ENCODE results near the gene ANXA6.
"Not testable (repeated sequence)": the region's sequence is repeated elsewhere in the genome, so short reads cannot be mapped to it uniquely, and the experiment has no call there.

ANXA6 gene

DNA sequence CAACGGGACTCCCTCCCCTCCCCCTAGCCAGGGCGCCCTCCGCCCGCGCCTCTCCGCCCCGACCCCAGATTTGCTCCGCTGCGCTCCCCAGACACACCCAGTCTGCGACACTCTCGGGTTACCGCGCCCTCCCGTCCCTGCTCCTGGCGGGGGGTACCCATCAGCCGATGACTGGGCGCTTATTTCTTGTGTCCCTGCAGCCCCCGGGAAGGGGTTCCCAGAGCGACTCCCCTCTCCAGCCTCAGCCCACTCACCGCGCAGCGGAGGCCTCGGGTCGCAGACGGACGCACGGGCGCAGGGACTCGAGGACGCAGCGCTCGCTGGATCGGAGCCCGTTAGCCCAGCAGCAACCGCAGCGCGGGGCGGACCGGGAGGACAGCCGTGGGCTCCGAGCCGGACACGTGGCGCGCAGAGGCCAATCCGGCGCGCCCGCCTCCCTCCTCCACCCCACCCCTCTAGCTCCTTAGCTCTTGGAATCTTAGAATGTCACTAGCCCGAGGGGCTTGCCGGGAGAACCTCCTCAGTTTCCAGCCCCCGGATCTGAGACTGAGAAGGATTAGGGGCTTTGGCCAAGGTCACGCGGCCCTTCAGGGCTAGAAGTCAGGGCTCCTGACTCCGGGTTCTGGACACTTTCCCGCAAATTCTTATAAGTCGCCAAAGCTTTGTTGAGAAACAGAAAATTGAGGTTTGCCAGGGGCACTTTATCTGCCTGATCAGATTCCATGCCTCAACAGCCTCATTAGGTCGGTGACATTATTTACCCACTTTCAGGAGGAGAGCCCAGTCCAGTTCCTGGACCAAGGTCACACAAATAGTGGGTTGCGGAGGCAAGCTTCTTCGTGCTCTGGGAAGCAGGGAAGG lies at the start of gene ANXA6:
TSS of gene ANXA6 (minus strand) at position 354 of the 861 bp plus-strand sequence. CDS start 9,878 bp downstream, outside the sequence.
- no peaks in the 10 kb centered on the region for H3K9me3 Mint-ChIP-seq
- H3K27ac Mint-ChIP-seq = peak within 1 kb of the TSS; percentile 93
- DNase-seq = peak; percentile 79
- H3K4me1 Mint-ChIP-seq (ENCODE audit: low read depth) = peaks cover 61% of the 10 kb centered on the region
- no peaks in the 10 kb centered on the region for H3K27me3 Mint-ChIP-seq
- peaks cover 44% of the 10 kb centered on the region for H3K36me3 Mint-ChIP-seq (ENCODE audit: low read depth)
- peak within 1 kb of the TSS; percentile 94 for H3K4me3 Mint-ChIP-seq

DNA sequence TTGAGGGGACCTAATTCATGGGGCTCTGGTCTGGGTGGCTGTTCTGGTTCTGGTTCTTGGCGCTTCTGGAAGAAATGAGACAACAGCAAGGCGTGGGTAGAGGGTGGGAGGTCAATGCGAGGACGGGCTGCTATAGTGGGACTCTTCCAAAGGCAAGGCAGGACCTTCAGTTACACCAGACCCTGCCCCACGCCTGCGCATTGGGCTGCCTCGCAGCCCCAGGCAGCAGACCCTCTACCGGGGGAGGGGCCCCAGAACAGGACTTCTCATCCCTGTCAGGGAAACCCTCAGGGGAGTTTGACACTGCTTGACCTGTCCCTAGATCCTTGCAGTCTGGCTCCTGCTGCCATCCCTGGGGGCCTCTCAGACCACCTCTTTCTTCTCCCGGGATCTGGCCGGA lies 47.8 kb upstream of the ANXA6 start:
- Mint-ChIP-seq H3K4me1 (ENCODE audit: low read depth) (peaks cover 64% of the 10 kb centered on the region), H3K36me3 (ENCODE audit: low read depth) (peaks cover 23% of the 10 kb centered on the region), H3K27ac (peak overlapping the region; percentile 56), H3K27me3 (no peaks in the 10 kb centered on the region), H3K9me3 (no peaks in the 10 kb centered on the region), H3K4me3 (no peak overlapping the region)
- DNase-seq = peak; percentile 28

DNA sequence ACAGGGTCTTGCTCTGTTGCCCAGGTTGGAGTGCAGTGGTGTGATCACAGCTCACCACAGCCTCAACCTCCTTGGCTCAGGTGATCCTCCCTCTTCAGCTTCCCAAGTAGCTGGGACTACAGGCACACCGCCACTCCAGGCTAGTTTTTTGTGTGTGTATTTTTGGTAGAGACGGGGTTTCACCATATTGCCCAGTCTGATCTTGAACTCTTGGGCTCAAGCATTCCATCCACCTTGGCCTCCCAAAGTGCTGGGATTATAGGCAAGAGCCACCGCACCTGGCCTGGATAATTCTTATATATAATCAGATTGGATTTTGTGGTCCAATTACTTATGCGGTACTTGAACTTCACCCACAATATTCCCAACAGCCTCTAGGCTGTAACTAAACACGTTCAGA lies 46.5 kb upstream of the ANXA6 start:
- Mint-ChIP-seq H3K9me3 (no peaks in the 10 kb centered on the region), H3K4me1 (ENCODE audit: low read depth) (peaks cover 56% of the 10 kb centered on the region), H3K27ac (peak overlapping the region; percentile 71), H3K27me3 (no peaks in the 10 kb centered on the region), H3K36me3 (ENCODE audit: low read depth) (peaks cover 33% of the 10 kb centered on the region), H3K4me3 (no peak overlapping the region)
- peak; percentile 16 for DNase-seq

DNA sequence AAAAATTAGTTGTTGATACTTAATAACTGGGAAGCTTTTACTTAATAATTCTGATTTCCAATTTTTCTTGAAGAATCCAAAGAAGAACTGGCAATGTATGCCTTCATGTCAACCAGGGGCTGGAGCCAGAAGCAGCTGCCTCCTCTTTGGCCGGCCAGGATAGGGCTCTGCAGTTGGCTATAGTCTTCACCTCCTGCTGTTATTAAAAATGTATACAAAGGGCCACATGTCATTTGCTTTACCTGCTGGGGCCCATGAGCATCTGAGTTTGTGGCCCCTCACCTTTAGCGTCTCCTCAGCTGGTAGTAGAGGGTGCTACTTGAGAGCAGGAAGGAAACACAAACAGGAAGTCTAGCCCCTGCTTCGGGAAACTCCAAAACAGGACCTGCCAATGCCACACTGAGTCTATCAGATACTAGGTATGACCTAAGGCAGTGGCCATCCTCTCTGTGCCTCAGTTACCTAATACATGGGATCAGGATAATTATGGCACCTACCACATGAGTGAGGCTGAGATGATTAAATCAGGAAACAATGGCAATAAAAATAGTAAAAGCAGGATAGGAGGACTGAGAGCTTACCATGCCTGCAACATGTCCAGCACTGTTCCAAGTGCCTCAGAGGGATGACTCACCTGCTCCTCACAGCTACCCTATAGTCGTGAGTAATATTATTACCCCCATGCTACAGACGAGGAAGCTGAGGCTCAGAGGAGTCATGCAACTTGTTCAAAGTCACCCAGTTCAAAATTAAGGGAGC lies 45.0 kb upstream of the ANXA6 start:
- Mint-ChIP-seq H3K36me3 (ENCODE audit: low read depth) (peaks cover 45% of the 10 kb centered on the region), H3K27ac (peak overlapping the region; percentile 89), H3K4me1 (ENCODE audit: low read depth) (peaks cover 46% of the 10 kb centered on the region), H3K27me3 (no peaks in the 10 kb centered on the region), H3K4me3 (peak overlapping the region; percentile 38), H3K9me3 (no peaks in the 10 kb centered on the region)
- DNase-seq = peak; percentile 41

GRCh38 chr5:151200913-151201595 lies 43.5 kb upstream of the ANXA6 start:
- H3K9me3 Mint-ChIP-seq = no peaks in the 10 kb centered on the region
- H3K36me3 Mint-ChIP-seq (ENCODE audit: low read depth) = peaks cover 58% of the 10 kb centered on the region
- DNase-seq = peak; percentile 9
- no peak overlapping the region for H3K4me3 Mint-ChIP-seq
- H3K4me1 Mint-ChIP-seq (ENCODE audit: low read depth) = peaks cover 56% of the 10 kb centered on the region
- H3K27ac Mint-ChIP-seq = peak overlapping the region; percentile 66
- no peaks in the 10 kb centered on the region for H3K27me3 Mint-ChIP-seq

DNA sequence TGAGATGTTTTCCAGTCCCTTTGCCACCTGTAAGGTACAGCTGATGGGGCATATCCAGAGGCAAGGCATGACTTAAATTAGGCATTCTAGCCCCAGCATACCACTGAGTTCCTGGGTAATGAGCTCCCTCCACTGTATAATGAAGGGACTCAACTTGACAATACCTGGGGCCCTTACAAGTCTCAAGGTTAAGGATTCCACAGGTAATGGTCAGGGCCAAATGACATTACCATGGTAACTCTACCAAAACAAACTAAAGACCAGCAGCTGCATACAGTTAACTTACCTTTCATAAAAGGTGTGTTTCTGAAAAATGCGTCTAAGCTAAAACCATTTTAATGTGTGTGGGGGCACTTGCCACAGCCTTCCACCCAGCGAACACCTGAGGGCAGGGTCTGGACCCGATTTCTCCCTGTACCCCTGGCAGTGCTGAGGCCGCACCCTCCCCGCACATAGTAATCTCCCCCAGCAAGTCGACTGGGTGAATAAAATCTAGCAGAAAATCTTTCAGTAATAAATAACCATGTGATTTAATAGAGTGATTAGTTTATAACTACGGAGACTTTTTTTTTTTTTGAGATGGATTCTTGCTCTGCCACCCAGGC lies 42.1 kb upstream of the ANXA6 start:
- Mint-ChIP-seq H3K4me3 (no peak overlapping the region), H3K27me3 (no peaks in the 10 kb centered on the region), H3K4me1 (ENCODE audit: low read depth) (peaks cover 56% of the 10 kb centered on the region), H3K9me3 (no peaks in the 10 kb centered on the region), H3K27ac (peak overlapping the region; percentile 51), H3K36me3 (ENCODE audit: low read depth) (peaks cover 64% of the 10 kb centered on the region)
- DNase-seq = peak; percentile 11

- Mint-ChIP-seq H3K9me3 (no peaks in the 10 kb centered on the region), H3K4me3 (no peak overlapping the region), H3K4me1 (ENCODE audit: low read depth) (peaks cover 56% of the 10 kb centered on the region), H3K27ac (peak overlapping the region; percentile 51), H3K36me3 (ENCODE audit: low read depth) (peaks cover 70% of the 10 kb centered on the region), H3K27me3 (no peaks in the 10 kb centered on the region)
- peak; percentile 16 for DNase-seq
These were observed 41.3 kb upstream of the ANXA6 start for GRCh38 chr5:151198861-151199260.

DNA sequence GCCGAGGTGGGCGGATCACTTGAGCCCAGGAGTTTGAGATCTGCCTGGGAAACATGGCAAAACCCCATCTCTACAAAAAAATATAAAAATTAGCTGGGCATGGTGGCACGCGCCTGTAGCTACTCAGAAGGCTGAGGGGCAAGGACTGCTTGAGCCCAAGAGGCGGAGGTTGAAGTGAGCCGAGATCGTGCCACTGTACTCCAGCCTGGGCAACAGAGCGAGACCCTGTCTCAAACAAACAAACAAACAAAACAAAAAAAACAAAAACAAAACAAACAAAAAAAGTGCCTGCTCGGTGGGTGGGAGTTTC lies 39.7 kb upstream of the ANXA6 start:
- peaks cover 81% of the 10 kb centered on the region for H3K36me3 Mint-ChIP-seq (ENCODE audit: low read depth)
- H3K27me3 Mint-ChIP-seq, H3K4me3 Mint-ChIP-seq, H3K9me3 Mint-ChIP-seq: not testable (repeated sequence)
- DNase-seq = peak; percentile 1
- H3K27ac Mint-ChIP-seq = peak overlapping the region; percentile 74
- H3K4me1 Mint-ChIP-seq (ENCODE audit: low read depth) = peaks cover 55% of the 10 kb centered on the region

GRCh38 chr5:151196556-151197290 lies 39.1 kb upstream of the ANXA6 start:
- Mint-ChIP-seq H3K27me3 (no peaks in the 10 kb centered on the region), H3K4me1 (ENCODE audit: low read depth) (peaks cover 58% of the 10 kb centered on the region), H3K4me3 (no peak overlapping the region)

DNA sequence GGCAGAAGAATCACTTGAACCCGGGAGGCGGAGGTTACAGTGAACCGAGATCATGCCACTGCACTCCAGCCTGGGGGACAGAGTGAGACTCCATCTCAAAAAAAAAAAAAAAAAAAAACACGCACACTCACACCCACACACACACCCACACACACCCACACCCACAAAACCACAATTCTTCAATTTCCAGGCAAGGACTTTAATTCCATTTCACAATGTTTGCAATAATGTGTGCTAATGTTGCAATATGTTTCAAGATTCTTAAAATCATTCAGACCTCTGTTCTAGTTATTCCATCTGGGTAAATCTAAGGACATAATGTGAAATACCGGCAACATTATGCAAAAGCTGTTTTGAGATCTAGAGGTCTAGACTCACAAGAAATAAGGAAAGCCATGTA lies 38.0 kb upstream of the ANXA6 start:
- peaks cover 84% of the 10 kb centered on the region for H3K36me3 Mint-ChIP-seq (ENCODE audit: low read depth)
- peak overlapping the region; percentile 74 for H3K27ac Mint-ChIP-seq
- H3K4me3 Mint-ChIP-seq = no peak overlapping the region
- H3K27me3 Mint-ChIP-seq = no peaks in the 10 kb centered on the region
- DNase-seq = peak; percentile 33
- peaks cover 3% of the 10 kb centered on the region for H3K9me3 Mint-ChIP-seq
- H3K4me1 Mint-ChIP-seq (ENCODE audit: low read depth) = peaks cover 64% of the 10 kb centered on the region

More at GRCh38 chr5:151196556-151197290, 39.1 kb upstream of the ANXA6 start:
- Mint-ChIP-seq H3K36me3 (ENCODE audit: low read depth) (peaks cover 83% of the 10 kb centered on the region), H3K9me3 (peaks cover 3% of the 10 kb centered on the region), H3K27ac (peak overlapping the region; percentile 74)
- peak; percentile 22 for DNase-seq

GRCh38 chr5:151192626-151193025 lies 35.0 kb upstream of the ANXA6 start:
- H3K9me3 Mint-ChIP-seq = peaks cover 15% of the 10 kb centered on the region
- peaks cover 73% of the 10 kb centered on the region for H3K4me1 Mint-ChIP-seq (ENCODE audit: low read depth)
- peaks cover 86% of the 10 kb centered on the region for H3K36me3 Mint-ChIP-seq (ENCODE audit: low read depth)
- H3K27me3 Mint-ChIP-seq = no peaks in the 10 kb centered on the region
- H3K27ac Mint-ChIP-seq = no peak overlapping the region
- DNase-seq = no peak
- no peak overlapping the region for H3K4me3 Mint-ChIP-seq

- H3K27me3 Mint-ChIP-seq = no peaks in the 10 kb centered on the region
- H3K36me3 Mint-ChIP-seq (ENCODE audit: low read depth) = peaks cover 87% of the 10 kb centered on the region
These were observed 34.1 kb upstream of the ANXA6 start for GRCh38 chr5:151191661-151192060.

DNA sequence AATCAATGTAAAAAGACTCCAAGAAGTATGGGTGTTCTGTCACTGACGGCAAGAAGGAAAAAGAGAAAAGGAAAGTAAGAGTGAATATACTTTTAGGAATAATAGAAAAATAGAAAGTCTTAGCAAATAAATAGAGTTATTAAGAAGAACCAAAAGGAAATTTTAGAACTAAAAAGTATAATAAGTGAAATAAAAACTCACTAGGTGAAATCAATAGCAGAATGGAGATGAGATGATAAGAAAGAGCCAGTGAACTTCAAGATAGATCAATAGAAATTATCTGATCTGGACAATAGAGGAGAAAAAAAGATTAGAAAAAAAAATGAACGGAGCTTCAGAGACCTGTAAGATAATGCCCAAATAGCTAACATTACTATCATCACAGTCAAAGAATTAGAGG lies 31.6 kb upstream of the ANXA6 start:
- peaks cover 50% of the 10 kb centered on the region for H3K4me1 Mint-ChIP-seq (ENCODE audit: low read depth)
- no peak overlapping the region for H3K4me3 Mint-ChIP-seq
- H3K27ac Mint-ChIP-seq = no peak overlapping the region

More at GRCh38 chr5:151191661-151192060, 34.1 kb upstream of the ANXA6 start:
- no peak overlapping the region for H3K4me3 Mint-ChIP-seq
- peaks cover 15% of the 10 kb centered on the region for H3K9me3 Mint-ChIP-seq
- peak overlapping the region; percentile 63 for H3K27ac Mint-ChIP-seq
- DNase-seq = peak; percentile 3
- peaks cover 65% of the 10 kb centered on the region for H3K4me1 Mint-ChIP-seq (ENCODE audit: low read depth)

More for the DNA sequence above, 31.6 kb upstream of the ANXA6 start:
- DNase-seq = no peak
- Mint-ChIP-seq H3K27me3 (no peaks in the 10 kb centered on the region), H3K9me3 (peaks cover 15% of the 10 kb centered on the region), H3K36me3 (ENCODE audit: low read depth) (peaks cover 89% of the 10 kb centered on the region)
